Stimulated activated effector memory CD8-positive, alpha-beta T cell treated with anti-CD3 and anti-CD28 coated beads, Interleukin-12 subunit alpha, Interleukin-12 subunit beta, amount 100 ng/mL, for 72 hours (primary cell): ENCODE data around the gene MAP4.

Experiments used
- ATAC-seq: fragments of 150-1000 bp; cut with Tn5 transposase; 2 replicates; pipeline ENCODE4 v1.10.0; 2021
- DNase-seq, 2 donors: peaks; one replicate each; pipeline ENCODE4 v3.0.0; 2021 to 2022; ENCODE audit warnings: low spot score in 2 of 2
- H3K27ac Mint-ChIP-seq: one replicate; pipeline ENCODE4 v1.8.0; 2022; ENCODE audit warnings: mild to moderate bottlenecking, mixed read lengths
- H3K36me3 Mint-ChIP-seq: one replicate; pipeline ENCODE4 v1.8.0; 2022; ENCODE audit warnings: mild to moderate bottlenecking, mixed read lengths
- H3K4me1 Mint-ChIP-seq: one replicate; pipeline ENCODE4 v1.8.0; 2022; ENCODE audit warnings: mixed read lengths
- H3K4me3 Mint-ChIP-seq: one replicate; pipeline ENCODE4 v1.8.0; 2022; ENCODE audit warnings: mild to moderate bottlenecking, mixed read lengths
- H3K9me3 Mint-ChIP-seq: one replicate; pipeline ENCODE4 v1.8.0; 2022; ENCODE audit warnings: mixed read lengths

Gene MAP4

DNA sequence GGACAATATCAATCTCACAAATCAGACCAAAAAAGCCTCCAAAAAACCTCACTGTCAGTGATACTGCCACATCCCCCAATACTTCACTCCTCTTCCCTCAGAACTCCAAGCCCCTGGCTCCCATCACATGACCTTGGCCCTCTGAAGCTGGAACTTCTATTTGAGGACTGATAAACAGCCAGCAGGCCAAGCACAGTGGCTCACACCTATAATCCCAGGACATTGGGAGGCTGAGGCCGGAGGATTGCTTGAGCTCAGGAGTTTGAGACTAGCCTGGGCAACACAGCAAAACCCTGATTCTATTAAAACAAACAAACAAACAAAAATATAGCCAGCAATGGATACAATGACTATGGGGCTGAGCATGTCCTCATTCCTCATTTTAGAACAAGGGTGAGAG lies 55.2 kb downstream of the MAP4 start:
- ATAC-seq (no peak), DNase-seq (no peak)
- H3K36me3 Mint-ChIP-seq: peaks cover 9% of the 10 kb centered on the region
- H3K27ac Mint-ChIP-seq: no peak overlapping the region
- H3K9me3 Mint-ChIP-seq: no peaks in the 10 kb centered on the region
- peaks cover 30% of the 10 kb centered on the region for H3K4me1 Mint-ChIP-seq
- H3K4me3 Mint-ChIP-seq: no peak overlapping the region

GRCh38 chr3:47956521-47956920 lies 59.7 kb downstream of the MAP4 start:
- DNase-seq (no peak), ATAC-seq (no peak)
- peaks cover 9% of the 10 kb centered on the region for H3K36me3 Mint-ChIP-seq
- peaks cover 10% of the 10 kb centered on the region for H3K4me1 Mint-ChIP-seq
- no peaks in the 10 kb centered on the region for H3K9me3 Mint-ChIP-seq
- H3K4me3 Mint-ChIP-seq: no peak overlapping the region
- no peak overlapping the region for H3K27ac Mint-ChIP-seq

DNA sequence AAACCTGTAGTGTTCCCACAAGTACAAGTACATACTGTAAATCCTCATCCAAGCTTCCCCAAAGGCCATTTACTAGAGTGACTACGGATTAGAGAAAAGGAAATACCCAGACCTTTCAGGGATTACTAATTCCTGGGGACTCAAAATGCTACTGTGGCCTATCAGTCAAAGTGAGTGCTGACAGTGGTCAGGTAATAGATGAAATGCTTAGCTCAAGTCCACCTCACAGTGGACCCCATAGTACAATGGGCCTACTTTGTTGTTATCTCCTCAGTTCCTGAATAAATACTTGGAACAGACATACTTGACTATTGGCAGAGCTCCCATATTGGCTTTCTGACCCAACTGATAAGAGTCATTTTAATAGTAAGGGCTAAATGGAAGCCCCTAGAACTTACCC lies 61.6 kb downstream of the MAP4 start:
- Mint-ChIP-seq H3K4me1 (no peaks in the 10 kb centered on the region), H3K27ac (no peak overlapping the region)
- ATAC-seq: no peak

GRCh38 chr3:47950453-47951169 lies 65.6 kb downstream of the MAP4 start:
- Mint-ChIP-seq H3K27ac (no peak overlapping the region), H3K4me1 (no peaks in the 10 kb centered on the region), H3K9me3 (no peaks in the 10 kb centered on the region), H3K4me3 (no peak overlapping the region), H3K36me3 (no peaks in the 10 kb centered on the region)
- DNase-seq: no peak
- ATAC-seq: no peak

More for the DNA sequence above, 61.6 kb downstream of the MAP4 start:
- no peak for DNase-seq
- Mint-ChIP-seq H3K36me3 (peaks cover 8% of the 10 kb centered on the region), H3K9me3 (no peaks in the 10 kb centered on the region), H3K4me3 (no peak overlapping the region)

GRCh38 chr3:47949979-47950378 lies 66.2 kb downstream of the MAP4 start:
- no peak overlapping the region for H3K27ac Mint-ChIP-seq
- no peaks in the 10 kb centered on the region for H3K36me3 Mint-ChIP-seq
- ATAC-seq: no peak
- H3K4me1 Mint-ChIP-seq: no peaks in the 10 kb centered on the region
- H3K9me3 Mint-ChIP-seq: no peaks in the 10 kb centered on the region
- no peak for DNase-seq
- H3K4me3 Mint-ChIP-seq: no peak overlapping the region

DNA sequence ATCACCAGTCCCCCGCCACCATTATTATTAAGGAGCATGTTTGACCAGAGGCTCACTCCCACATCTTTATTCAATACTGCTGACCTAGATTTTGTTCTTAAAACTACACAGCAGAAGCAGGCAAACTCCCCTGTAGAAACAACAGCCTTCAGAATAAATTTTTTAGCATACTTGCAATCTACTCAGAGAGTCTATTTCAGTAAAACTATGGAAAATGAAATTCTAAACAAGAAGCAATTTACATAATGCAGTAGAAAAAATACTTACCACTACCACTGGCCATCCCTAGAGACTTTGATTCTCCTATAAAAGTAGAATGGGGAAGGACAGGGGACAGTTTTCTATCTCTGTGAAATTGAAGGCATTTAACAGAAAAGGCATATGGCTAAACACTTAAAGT lies 76.0 kb downstream of the MAP4 start:
- no peak for DNase-seq
- no peak for ATAC-seq
- H3K4me3 Mint-ChIP-seq: no peak overlapping the region
- no peak overlapping the region for H3K27ac Mint-ChIP-seq
- peaks cover under 1% of the 10 kb centered on the region for H3K4me1 Mint-ChIP-seq
- no peaks in the 10 kb centered on the region for H3K9me3 Mint-ChIP-seq
- no peaks in the 10 kb centered on the region for H3K36me3 Mint-ChIP-seq

- DNase-seq (no peak), ATAC-seq (no peak)
- Mint-ChIP-seq H3K27ac (no peak overlapping the region), H3K4me1 (peaks cover 8% of the 10 kb centered on the region), H3K9me3 (no peaks in the 10 kb centered on the region), H3K36me3 (peaks cover 20% of the 10 kb centered on the region), H3K4me3 (no peak overlapping the region)
Measured at GRCh38 chr3:47932421-47932820, 83.8 kb downstream of the MAP4 start.

DNA sequence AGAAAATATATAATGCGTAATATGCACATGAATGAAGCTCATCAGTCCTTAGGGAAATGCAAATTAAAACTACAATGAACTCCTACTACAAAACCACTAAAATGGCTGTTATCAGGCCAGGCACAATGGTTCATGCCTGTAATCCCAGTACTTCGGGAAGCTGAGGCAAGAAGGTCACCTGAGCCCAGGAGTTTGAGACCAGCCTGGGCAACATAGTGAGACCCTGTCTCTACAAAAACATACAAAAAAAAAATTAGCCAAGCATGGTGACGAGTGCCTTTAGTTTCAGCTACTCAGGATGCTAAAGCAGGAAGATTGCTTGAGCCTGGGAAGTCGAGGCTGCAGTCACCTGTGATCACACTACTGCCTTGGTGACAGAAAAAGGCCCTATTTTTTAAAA lies 85.2 kb downstream of the MAP4 start:
- H3K36me3 Mint-ChIP-seq: peaks cover 32% of the 10 kb centered on the region
- no peak overlapping the region for H3K27ac Mint-ChIP-seq
- peaks cover 8% of the 10 kb centered on the region for H3K4me1 Mint-ChIP-seq
- ATAC-seq (no peak), DNase-seq (no peak)
- no peaks in the 10 kb centered on the region for H3K9me3 Mint-ChIP-seq
- H3K4me3 Mint-ChIP-seq: no peak overlapping the region

GRCh38 chr3:47916696-47917095 lies 99.5 kb downstream of the MAP4 start:
- H3K36me3 Mint-ChIP-seq: peaks cover 100% of the 10 kb centered on the region
- no peak overlapping the region for H3K4me3 Mint-ChIP-seq
- no peaks in the 10 kb centered on the region for H3K4me1 Mint-ChIP-seq
- DNase-seq (no peak), ATAC-seq (no peak)
- no peaks in the 10 kb centered on the region for H3K9me3 Mint-ChIP-seq
- no peak overlapping the region for H3K27ac Mint-ChIP-seq

DNA sequence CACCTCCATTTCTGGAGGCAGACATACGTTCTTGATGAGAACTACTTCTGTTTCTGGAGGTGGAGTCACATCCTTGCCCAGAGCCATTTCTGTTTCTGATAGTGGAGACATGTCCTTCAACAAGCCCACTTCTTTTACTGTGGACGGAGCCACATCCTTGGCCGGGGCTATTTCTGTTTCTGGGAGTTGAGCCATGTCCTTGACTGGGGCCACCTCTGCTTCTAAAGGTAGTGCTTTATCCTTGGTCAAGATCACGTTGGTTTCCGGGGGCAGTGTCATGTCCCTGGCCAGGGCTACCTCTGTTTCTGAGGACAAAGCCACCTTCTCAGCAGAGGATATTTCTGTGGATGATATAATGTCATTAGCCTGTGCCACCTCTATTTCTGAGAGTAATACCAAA lies 100.0 kb downstream of the MAP4 start:
- peaks cover 100% of the 10 kb centered on the region for H3K36me3 Mint-ChIP-seq
- H3K27ac Mint-ChIP-seq: no peak overlapping the region
- no peak overlapping the region for H3K4me3 Mint-ChIP-seq
- H3K9me3 Mint-ChIP-seq: no peaks in the 10 kb centered on the region
- ATAC-seq (no peak), DNase-seq (no peak)
- H3K4me1 Mint-ChIP-seq: peaks cover 2% of the 10 kb centered on the region

DNA sequence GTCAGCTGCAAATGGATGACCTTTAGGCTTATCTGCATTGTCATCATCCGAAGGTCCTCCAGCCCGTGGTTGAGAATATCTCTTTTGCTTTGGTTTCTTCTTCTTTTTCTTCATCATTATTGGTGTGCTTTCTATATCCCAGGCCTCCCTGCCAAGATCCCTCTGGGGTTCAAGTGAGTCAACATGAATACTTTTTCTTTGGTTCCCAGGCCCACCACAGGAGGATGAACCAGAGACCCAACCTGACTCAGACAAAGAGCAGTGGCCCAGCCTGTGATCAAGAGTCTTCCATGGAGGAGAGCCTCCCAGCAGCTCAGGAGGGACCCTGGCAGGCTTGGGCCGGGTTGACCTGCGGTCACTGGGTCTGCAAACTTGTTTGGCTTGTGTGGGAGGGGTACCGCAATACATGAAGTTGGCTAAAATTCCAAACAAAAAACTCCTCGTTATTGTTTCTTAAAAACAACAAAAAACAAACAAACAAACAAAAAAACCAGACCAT lies 104.2 kb downstream of the MAP4 start:
- H3K4me1 Mint-ChIP-seq: peaks cover 8% of the 10 kb centered on the region
- no peak for DNase-seq
- peaks cover 79% of the 10 kb centered on the region for H3K36me3 Mint-ChIP-seq
- H3K4me3 Mint-ChIP-seq: no peak overlapping the region
- H3K27ac Mint-ChIP-seq: no peak overlapping the region
- no peaks in the 10 kb centered on the region for H3K9me3 Mint-ChIP-seq
- no peak for ATAC-seq

DNA sequence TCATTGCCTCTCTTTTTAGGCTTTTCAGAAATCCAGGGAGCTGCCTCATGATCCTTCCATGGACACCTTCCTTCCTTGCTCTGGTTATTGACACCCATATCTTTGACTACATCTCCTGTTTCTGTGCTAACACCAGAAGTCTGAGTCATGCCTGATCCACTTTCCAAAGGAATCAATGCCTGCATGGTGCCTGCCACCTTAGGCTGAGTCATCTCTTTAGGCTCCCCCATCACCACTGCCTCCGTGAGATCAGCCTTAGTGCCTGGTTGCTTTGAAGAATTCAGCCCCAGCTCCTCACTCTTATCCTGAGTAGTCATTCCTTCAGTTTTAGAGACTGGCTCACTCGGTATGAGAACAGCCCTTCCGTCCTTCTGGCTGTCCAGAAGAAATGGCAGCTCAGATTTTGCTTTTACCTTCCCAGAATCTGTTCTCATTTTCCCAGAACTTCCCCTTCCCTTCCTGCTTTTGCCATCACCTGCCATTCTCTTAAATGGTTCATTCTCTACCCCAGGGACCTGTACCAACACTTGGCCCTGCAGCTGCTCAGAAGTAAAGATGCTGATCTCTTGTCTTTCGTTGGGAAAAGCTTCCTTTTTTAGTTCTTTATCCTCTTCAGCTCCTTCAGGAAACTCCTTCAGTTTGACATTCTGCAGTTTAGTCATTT lies 105.3 kb downstream of the MAP4 start:
- Mint-ChIP-seq H3K36me3 (peaks cover 74% of the 10 kb centered on the region), H3K4me3 (no peak overlapping the region), H3K9me3 (no peaks in the 10 kb centered on the region), H3K4me1 (peaks cover 8% of the 10 kb centered on the region), H3K27ac (peak overlapping the region; percentile 36)
- peak; percentile 48 for ATAC-seq
- DNase-seq: no peak

DNA sequence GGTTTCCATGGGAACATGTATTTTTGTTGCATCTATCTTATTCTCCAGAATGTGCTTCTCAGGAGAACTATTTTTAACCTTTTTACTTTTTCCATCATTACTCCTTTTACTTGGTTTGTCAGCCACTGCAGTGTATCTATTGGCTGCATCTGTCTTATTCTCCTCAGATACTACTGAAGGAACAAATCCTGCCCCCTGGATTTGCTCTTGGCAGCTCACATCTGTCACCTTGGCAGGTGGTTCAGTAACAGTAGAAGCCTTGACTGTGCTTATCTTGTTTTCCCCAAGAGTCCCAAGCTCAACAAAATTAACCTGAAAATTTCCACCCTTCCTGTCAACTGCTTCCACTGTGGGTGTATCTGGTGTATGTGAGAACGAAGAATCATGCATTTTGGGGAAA lies 106.0 kb downstream of the MAP4 start:
- no peaks in the 10 kb centered on the region for H3K9me3 Mint-ChIP-seq
- ATAC-seq: no peak
- H3K36me3 Mint-ChIP-seq: peaks cover 70% of the 10 kb centered on the region
- DNase-seq: no peak
- peaks cover 8% of the 10 kb centered on the region for H3K4me1 Mint-ChIP-seq
- no peak overlapping the region for H3K27ac Mint-ChIP-seq
- no peak overlapping the region for H3K4me3 Mint-ChIP-seq

- no peak overlapping the region for H3K4me3 Mint-ChIP-seq
- H3K9me3 Mint-ChIP-seq: no peaks in the 10 kb centered on the region
- peaks cover 8% of the 10 kb centered on the region for H3K4me1 Mint-ChIP-seq
- H3K27ac Mint-ChIP-seq: no peak overlapping the region
- no peak for DNase-seq
- H3K36me3 Mint-ChIP-seq: peaks cover 70% of the 10 kb centered on the region
- no peak for ATAC-seq
Measured at GRCh38 chr3:47909607-47910006, 106.6 kb downstream of the MAP4 start.

- Mint-ChIP-seq H3K4me3 (no peak overlapping the region), H3K27ac (no peak overlapping the region), H3K4me1 (peaks cover 8% of the 10 kb centered on the region), H3K9me3 (no peaks in the 10 kb centered on the region), H3K36me3 (peaks cover 68% of the 10 kb centered on the region)
- ATAC-seq: no peak
- no peak for DNase-seq
Measured at GRCh38 chr3:47908744-47909143, 107.5 kb downstream of the MAP4 start.

DNA sequence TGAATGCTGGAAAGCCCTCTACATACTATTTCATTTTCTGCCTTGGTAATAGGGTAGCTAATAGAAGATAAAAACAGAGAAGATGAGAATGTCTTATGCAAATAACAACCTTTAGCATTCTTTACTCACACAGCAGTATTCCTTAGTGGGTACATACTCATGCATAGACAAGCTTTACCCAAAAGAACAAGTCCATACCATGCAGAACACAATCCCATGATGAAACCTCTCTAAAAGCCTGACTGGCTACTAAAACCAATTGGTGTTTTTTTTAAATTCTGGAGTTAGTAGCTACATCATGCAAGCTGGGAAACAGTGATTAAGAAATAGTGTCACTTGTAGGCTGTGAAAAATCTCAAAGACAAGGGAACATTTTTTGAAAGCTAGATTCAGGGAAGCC lies 108.4 kb downstream of the MAP4 start:
- Mint-ChIP-seq H3K36me3 (peaks cover 68% of the 10 kb centered on the region), H3K9me3 (no peaks in the 10 kb centered on the region), H3K27ac (no peak overlapping the region), H3K4me3 (no peak overlapping the region), H3K4me1 (peaks cover 8% of the 10 kb centered on the region)
- ATAC-seq (no peak), DNase-seq (no peak)
